Measurements from ENCODE around the gene UQCRHL. TPM values are rescaled to one million over a fixed set of nuclear protein-coding genes. Genes with fewer than 3 reads are reported as not detected.

UQCRHL gene
- total RNA-seq, 2 donors from 2014 or later: 1.6 to 3.7 TPM

- H3K4me1 Mint-ChIP-seq: peaks cover 26% of the 10 kb centered on the region
- peaks cover 10% of the 10 kb centered on the region for H3K4me1 ChIP-seq (ENCODE audit: control insufficient read depth, insufficient read depth, low read length)
- no peak overlapping the region for H3K27ac ChIP-seq (ENCODE audit: low read depth, low read length)
- H3K27ac Mint-ChIP-seq: no peak overlapping the region
- WGBS, 2 experiments (ENCODE audit: insufficient coverage in 1 of 2, insufficient read length in 1 of 2): 93 to 96% methylated on average over 8 to 10 of the region's 10 CpGs
- no peaks in the 10 kb centered on the region for H3K27me3 ChIP-seq (ENCODE audit: control insufficient read depth, insufficient read depth, low read length, poor library complexity, severe bottlenecking)
- H3K27me3 Mint-ChIP-seq (ENCODE audit: insufficient read depth): no peaks in the 10 kb centered on the region
- DNase-seq: no peak
- H3K36me3 ChIP-seq (ENCODE audit: control insufficient read depth, insufficient read depth, low read length): no peaks in the 10 kb centered on the region
- no peaks in the 10 kb centered on the region for H3K9me3 Mint-ChIP-seq
- no peak overlapping the region for H3K4me3 ChIP-seq (ENCODE audit: low read length)
- H3K36me3 Mint-ChIP-seq (ENCODE audit: low read depth): peaks cover 2% of the 10 kb centered on the region
- no peak for TF ChIP-seq CTCF (conservative IDR thresholded peaks at IDR 0.05)
- H3K9ac ChIP-seq (ENCODE audit: extremely low read depth, low read length, poor library complexity, severe bottlenecking): no peak overlapping the region
- no peak overlapping the region for H3K4me3 Mint-ChIP-seq
- H3K9me3 ChIP-seq (ENCODE audit: control insufficient read depth, low read length): no peaks in the 10 kb centered on the region
Measured at GRCh38 chr1:15807121-15807520, 328 bp downstream of the UQCRHL start.

- Histone ChIP-seq H3K9me3 (ENCODE audit: control insufficient read depth, low read length) (no peaks in the 10 kb centered on the region), H3K4me1 (ENCODE audit: control insufficient read depth, insufficient read depth, low read length) (peaks cover 23% of the 10 kb centered on the region), H3K4me3 (ENCODE audit: low read length) (no peak overlapping the region), H3K27ac (ENCODE audit: low read depth, low read length) (no peak overlapping the region), H3K9ac (ENCODE audit: extremely low read depth, low read length, poor library complexity, severe bottlenecking) (peak overlapping the region; percentile 26), H3K27me3 (ENCODE audit: control insufficient read depth, insufficient read depth, low read length, poor library complexity, severe bottlenecking) (no peaks in the 10 kb centered on the region), H3K36me3 (ENCODE audit: control insufficient read depth, insufficient read depth, low read length) (no peaks in the 10 kb centered on the region)
- Mint-ChIP-seq H3K36me3 (ENCODE audit: low read depth) (peaks cover 2% of the 10 kb centered on the region), H3K27me3 (ENCODE audit: insufficient read depth) (no peaks in the 10 kb centered on the region), H3K9me3 (no peaks in the 10 kb centered on the region), H3K4me1 (peaks cover 45% of the 10 kb centered on the region), H3K27ac (no peak overlapping the region), H3K4me3 (no peak overlapping the region)
- WGBS, 2 experiments (ENCODE audit: insufficient coverage in 1 of 2, insufficient read length in 1 of 2): 58 to 59% methylated on average over 5 to 8 of the region's 8 CpGs
- DNase-seq: peak; percentile 86
- no peak for TF ChIP-seq CTCF (conservative IDR thresholded peaks at IDR 0.05)
Measured at GRCh38 chr1:15804060-15804459, 3.4 kb downstream of the UQCRHL start.

- peak; percentile 84 for DNase-seq
- Histone ChIP-seq H3K27me3 (ENCODE audit: control insufficient read depth, insufficient read depth, low read length, poor library complexity, severe bottlenecking) (no peaks in the 10 kb centered on the region), H3K27ac (ENCODE audit: low read depth, low read length) (no peak overlapping the region), H3K4me3 (ENCODE audit: low read length) (no peak overlapping the region), H3K36me3 (ENCODE audit: control insufficient read depth, insufficient read depth, low read length) (no peaks in the 10 kb centered on the region), H3K9ac (ENCODE audit: extremely low read depth, low read length, poor library complexity, severe bottlenecking) (peak overlapping the region; percentile 26), H3K4me1 (ENCODE audit: control insufficient read depth, insufficient read depth, low read length) (peaks cover 19% of the 10 kb centered on the region), H3K9me3 (ENCODE audit: control insufficient read depth, low read length) (no peaks in the 10 kb centered on the region)
- Mint-ChIP-seq H3K27ac (peak overlapping the region; percentile 69), H3K4me1 (peaks cover 40% of the 10 kb centered on the region), H3K4me3 (no peak overlapping the region), H3K36me3 (ENCODE audit: low read depth) (peaks cover 2% of the 10 kb centered on the region), H3K27me3 (ENCODE audit: insufficient read depth) (no peaks in the 10 kb centered on the region), H3K9me3 (no peaks in the 10 kb centered on the region)
- WGBS, 2 experiments (ENCODE audit: insufficient coverage in 1 of 2, insufficient read length in 1 of 2): 29 to 37% methylated on average over 3 to 4 of the region's 4 CpGs
- TF ChIP-seq CTCF (conservative IDR thresholded peaks at IDR 0.05): peak; percentile 77
Measured at GRCh38 chr1:15803380-15803779, 4.1 kb downstream of the UQCRHL start.
